GM06990 (cell line): ENCODE results near the gene MAD1L1.
"Not testable (repeated sequence)": the region's sequence is repeated elsewhere in the genome, so short reads cannot be mapped to it uniquely, and the experiment has no call there.

Experiments used
- DNase-seq: peaks from one replicate; pipeline ENCODE4 v3.0.0-alpha.2; 2011; ENCODE audit not compliant: insufficient read length; ENCODE audit errors: extremely low read depth
- H3K27me3 ChIP-seq: replicated peaks from 2 replicates; pipeline ENCODE4 v1.6.0; 2011; ENCODE audit warnings: low read length; ENCODE audit not compliant: control insufficient read depth, insufficient read depth
- H3K36me3 ChIP-seq: 2 replicates; pipeline ENCODE4 v1.5.1; 2011; ENCODE audit warnings: low read length; ENCODE audit not compliant: control insufficient read depth, insufficient read depth
- H3K4me3 ChIP-seq: replicated peaks from 2 replicates; pipeline ENCODE4 v1.5.1; 2011; ENCODE audit warnings: low read depth, mild to moderate bottlenecking, control low read depth, low read length
- CTCF ChIP-seq: IDR thresholded peaks from 2 replicates; pipeline ENCODE4 v1.5.1; 2011; ENCODE audit warnings: low read length, control low read depth, mild to moderate bottlenecking, inconsistent platforms; ENCODE audit not compliant: insufficient read depth, poor library complexity, severe bottlenecking

Gene MAD1L1

GRCh38 chr7:1973321-1974251, 259.2 kb downstream of the MAD1L1 start:
- no peaks in the 10 kb centered on the region for H3K27me3 ChIP-seq
- H3K4me3 ChIP-seq = no peak overlapping the region
- peaks cover 11% of the 10 kb centered on the region for H3K36me3 ChIP-seq
- no peak for DNase-seq
- no peak for TF ChIP-seq CTCF

GRCh38 chr7:1972744-1973143, 260.0 kb downstream of the MAD1L1 start:
- Histone ChIP-seq H3K36me3 (peaks cover 11% of the 10 kb centered on the region), H3K4me3 (no peak overlapping the region), H3K27me3 (no peaks in the 10 kb centered on the region)
- no peak for DNase-seq
- no peak for TF ChIP-seq CTCF

- H3K4me3 ChIP-seq = no peak overlapping the region
- DNase-seq = no peak
- peaks cover 13% of the 10 kb centered on the region for H3K36me3 ChIP-seq
- TF ChIP-seq CTCF = no peak
- no peaks in the 10 kb centered on the region for H3K27me3 ChIP-seq
Measured at GRCh38 chr7:1971946-1972654, 260.6 kb downstream of the MAD1L1 start.

- Histone ChIP-seq H3K4me3 (no peak overlapping the region), H3K27me3 (no peaks in the 10 kb centered on the region), H3K36me3 (peaks cover 13% of the 10 kb centered on the region)
- no peak for TF ChIP-seq CTCF
- no peak for DNase-seq
Measured at GRCh38 chr7:1970895-1971294, 261.9 kb downstream of the MAD1L1 start.

- H3K27me3 ChIP-seq, DNase-seq, H3K4me3 ChIP-seq: not testable (repeated sequence)
- H3K36me3 ChIP-seq = peaks cover 14% of the 10 kb centered on the region
Measured at GRCh38 chr7:1970285-1970660, 262.5 kb downstream of the MAD1L1 start.
